Measurements from ENCODE around the gene SLC31A1. TPM values are rescaled to one million over a fixed set of nuclear protein-coding genes. Genes with fewer than 3 reads are reported as not detected.

The SLC31A1 gene
- total RNA-seq, 4 donors from 2014 or later, result 11.9 to 28.2 (median 18.2) TPM

DNA sequence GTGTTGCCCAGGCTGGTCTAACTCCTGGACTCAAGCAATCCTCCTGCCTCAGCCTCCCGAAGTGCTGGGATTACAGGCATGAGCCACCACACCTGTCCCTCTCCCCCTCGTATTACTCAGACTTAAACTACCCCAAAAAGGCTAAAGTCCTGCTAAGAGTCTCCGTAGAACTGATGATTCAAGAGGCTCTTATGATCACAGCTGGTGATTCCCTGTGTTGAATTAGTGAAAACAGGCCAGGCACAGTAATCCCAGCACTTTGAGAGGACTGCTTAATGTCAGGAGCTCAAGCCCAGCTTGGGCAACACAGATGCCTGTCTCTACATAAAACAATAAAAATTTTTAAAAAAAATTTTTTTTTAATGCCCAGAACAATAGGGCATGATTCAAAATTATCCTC, 44.8 kb downstream of the SLC31A1 start:
- TF ChIP-seq, protein P1, sequence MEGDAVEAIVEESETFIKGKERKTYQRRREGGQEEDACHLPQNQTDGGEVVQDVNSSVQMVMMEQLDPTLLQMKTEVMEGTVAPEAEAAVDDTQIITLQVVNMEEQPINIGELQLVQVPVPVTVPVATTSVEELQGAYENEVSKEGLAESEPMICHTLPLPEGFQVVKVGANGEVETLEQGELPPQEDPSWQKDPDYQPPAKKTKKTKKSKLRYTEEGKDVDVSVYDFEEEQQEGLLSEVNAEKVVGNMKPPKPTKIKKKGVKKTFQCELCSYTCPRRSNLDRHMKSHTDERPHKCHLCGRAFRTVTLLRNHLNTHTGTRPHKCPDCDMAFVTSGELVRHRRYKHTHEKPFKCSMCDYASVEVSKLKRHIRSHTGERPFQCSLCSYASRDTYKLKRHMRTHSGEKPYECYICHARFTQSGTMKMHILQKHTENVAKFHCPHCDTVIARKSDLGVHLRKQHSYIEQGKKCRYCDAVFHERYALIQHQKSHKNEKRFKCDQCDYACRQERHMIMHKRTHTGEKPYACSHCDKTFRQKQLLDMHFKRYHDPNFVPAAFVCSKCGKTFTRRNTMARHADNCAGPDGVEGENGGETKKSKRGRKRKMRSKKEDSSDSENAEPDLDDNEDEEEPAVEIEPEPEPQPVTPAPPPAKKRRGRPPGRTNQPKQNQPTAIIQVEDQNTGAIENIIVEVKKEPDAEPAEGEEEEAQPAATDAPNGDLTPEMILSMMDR (IDR thresholded peaks at IDR 0.05; ENCODE audit: low read depth), result no peak

DNA sequence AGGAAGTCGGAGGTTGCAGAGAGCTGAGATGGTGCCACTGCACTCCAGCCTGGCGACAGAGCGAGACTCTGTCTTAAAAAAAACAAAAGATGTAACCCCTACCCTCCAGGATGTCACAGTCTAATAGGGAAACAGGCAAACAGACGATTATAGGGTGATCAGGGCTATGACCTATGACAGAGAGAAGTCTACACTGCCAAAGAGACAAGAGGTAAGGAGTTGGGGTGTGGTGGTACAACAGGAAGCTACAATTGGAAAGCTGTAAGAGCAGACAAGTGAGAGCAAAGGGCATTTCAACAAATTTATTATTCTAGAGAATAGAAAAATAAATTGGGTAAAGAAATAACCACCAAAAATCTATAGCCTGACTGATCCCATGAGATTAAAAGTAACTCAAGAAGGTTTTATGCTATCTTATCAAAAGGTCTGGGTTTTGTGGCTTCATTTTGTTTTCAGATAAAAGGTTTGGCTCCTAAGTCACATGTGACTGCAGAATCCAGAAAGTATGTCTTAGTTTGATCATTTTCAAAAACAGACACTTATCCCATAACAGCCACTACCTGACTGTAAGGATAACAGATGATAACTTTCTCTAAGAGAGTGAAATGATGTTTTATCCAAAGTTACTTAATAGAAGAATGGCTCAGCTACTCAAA, 46.7 kb downstream of the SLC31A1 start:
- TF ChIP-seq, protein P1 (IDR thresholded peaks at IDR 0.05; ENCODE audit: low read depth), result no peak

DNA sequence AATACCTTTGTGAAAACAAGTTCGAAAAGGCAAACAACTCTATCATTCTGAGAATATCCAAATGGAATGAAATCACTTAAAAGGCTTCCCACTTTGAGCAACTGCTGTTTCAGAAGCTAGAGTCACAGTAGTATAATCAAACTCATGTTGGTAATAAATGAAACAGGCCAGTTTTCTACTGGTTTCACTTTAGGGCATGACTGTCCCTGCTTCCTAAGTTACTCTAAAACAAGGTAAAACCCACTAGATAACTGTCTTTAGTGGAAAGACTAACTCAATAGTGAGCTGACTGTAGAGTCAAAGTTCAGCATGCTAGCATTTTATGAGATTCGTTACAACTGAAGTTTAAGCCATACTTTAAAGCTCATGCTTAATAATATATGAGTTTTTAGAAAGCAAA, 48.0 kb downstream of the SLC31A1 start:
- TF ChIP-seq, protein P1 (IDR thresholded peaks at IDR 0.05; ENCODE audit: low read depth), result no peak

DNA sequence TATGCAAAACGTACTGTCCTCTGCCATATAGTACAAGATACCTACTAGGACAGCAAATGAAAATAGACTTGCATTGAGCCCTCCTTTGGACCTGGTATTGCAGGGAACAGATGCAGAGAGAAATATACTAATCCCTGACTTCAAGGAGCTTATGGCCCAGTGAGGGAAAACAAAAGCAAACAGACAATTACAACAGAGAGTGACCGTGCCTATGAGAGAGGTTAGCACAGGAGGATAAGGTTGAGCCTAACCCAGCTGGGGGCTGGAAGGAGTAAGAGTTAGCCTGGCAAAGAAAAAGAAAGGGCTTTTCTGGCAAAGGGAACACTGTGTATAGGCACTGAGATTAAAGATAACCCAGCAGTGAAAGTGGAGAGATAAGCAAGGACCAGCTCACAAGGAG, 48.5 kb downstream of the SLC31A1 start:
- TF ChIP-seq, protein P1 (IDR thresholded peaks at IDR 0.05; ENCODE audit: low read depth), result no peak

DNA sequence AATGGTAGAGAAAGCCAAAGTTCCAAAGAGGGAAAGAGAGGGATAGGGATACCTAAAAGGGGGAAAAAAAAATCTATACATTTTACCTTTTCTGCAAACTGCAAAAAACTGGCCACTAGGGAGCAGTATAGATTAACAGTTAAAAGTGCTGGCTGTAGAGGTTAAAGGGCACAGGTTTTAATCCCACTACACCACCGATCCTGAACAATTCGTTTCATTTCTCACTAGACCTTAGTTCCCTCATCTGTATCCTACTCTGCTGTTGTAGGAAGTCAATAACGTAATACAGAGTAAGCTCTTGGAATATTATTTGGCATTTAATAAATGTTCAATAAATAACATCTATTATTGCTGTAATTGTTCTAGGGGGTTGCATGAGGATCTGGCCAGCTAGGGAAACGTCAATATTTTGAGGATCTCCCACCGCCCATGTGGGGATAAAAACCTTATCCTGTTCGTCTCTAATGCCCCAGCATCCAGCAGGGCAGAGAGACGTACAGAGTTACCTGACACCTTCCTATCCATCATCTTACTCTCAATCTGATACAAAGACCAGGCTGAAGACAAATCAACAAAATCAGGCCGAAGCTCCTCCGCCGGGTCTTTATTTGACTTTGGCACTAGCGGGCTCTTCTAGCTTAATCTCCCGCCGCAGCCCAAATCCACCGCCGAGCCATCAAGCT, 53.3 kb downstream of the SLC31A1 start:
- TF ChIP-seq, protein P1 (IDR thresholded peaks at IDR 0.05; ENCODE audit: low read depth), result no peak

DNA sequence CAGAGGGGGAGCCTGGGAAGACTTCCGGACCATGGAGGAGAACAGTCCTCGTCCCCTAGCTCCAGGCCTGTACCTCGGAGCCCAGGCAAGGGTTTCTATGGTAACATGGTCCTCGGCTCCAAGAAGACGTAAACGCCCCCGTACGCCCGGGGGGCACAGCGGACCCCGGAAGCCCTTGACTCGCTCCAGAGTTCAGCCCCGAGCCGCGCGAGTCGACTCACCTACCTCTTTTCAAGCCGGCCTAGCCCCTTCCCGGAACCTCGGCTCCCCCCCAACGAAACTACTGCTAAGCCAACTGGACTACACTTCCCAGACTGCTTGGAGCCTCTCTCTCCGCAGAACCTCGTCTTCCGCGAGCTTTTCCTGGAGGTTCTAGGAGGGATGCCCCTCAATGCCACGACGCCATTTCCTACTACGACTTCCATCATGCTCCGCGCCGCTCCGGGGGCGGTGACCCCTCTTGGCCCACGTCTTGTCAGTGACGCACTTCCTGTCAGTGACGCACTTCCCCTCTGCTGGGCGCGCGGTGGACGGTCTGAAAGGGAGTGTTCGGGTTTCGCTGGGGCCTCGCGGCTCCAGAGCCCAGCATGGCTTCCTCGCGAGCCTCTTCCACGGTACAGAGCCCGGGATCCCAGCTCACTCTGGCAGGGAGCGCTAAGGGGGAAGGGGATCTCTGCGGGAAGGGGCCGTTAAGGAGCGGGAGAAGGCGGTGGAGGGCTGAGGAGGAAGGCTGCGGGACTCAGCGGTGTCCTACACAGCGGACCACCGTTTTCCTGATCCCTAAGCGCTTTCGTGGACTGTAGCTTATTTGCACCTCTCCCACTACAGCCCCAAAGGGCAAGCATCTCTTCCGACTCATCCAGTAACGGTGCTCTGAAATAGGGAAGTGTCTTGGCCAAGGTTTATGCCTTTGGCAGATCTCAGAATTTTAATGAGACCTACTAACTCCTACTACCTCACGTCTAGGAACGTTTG, 54.1 kb downstream of the SLC31A1 start, which contains the start of the genes CDC26 and PRPF4:
TSS of gene CDC26 (minus strand) at position 416 of the 975 bp plus-strand sequence. CDS start 3,065 bp downstream, outside the sequence.
TSS of gene PRPF4 (plus strand) at position 502 of the 975 bp plus-strand sequence. CDS start at position 588, 86 bp downstream.
- TF ChIP-seq, protein P1 (IDR thresholded peaks at IDR 0.05; ENCODE audit: low read depth), result no peak
